ENCODE data around the gene FN1. TPM values are rescaled to one million over a fixed set of nuclear protein-coding genes. Genes with fewer than 3 reads are reported as not detected.

The FN1 gene
- total RNA-seq, 4 donors from 2014 or later: 89.6 to 220 (median 177) TPM

- no peak for DNase-seq (ENCODE audit: low spot score)
- ATAC-seq (ENCODE audit: low FRiP score): no peak
- no peak for TF ChIP-seq CTCF (IDR thresholded peaks at IDR 0.05)
Observed at GRCh38 chr2:215382480-215382879, 53.4 kb downstream of the FN1 start.

- DNase-seq (ENCODE audit: low spot score) (no peak), ATAC-seq (ENCODE audit: low FRiP score) (no peak)
- no peak for TF ChIP-seq CTCF (IDR thresholded peaks at IDR 0.05)
Observed at GRCh38 chr2:215382011-215382410, 53.9 kb downstream of the FN1 start.

- no peak for ATAC-seq (ENCODE audit: low FRiP score)
- no peak for TF ChIP-seq CTCF (IDR thresholded peaks at IDR 0.05)
- DNase-seq (ENCODE audit: low spot score): no peak
Observed at GRCh38 chr2:215380699-215381098, 55.2 kb downstream of the FN1 start.

- TF ChIP-seq CTCF (IDR thresholded peaks at IDR 0.05): no peak
- DNase-seq (ENCODE audit: low spot score) (no peak), ATAC-seq (ENCODE audit: low FRiP score) (no peak)
Observed at GRCh38 chr2:215379948-215380347, 55.9 kb downstream of the FN1 start.

GRCh38 chr2:215379039-215379438, 56.8 kb downstream of the FN1 start:
- ATAC-seq (ENCODE audit: low FRiP score) (no peak), DNase-seq (ENCODE audit: low spot score) (no peak)
- TF ChIP-seq CTCF (IDR thresholded peaks at IDR 0.05): no peak

GRCh38 chr2:215378045-215378444, 57.8 kb downstream of the FN1 start:
- DNase-seq (ENCODE audit: low spot score): no peak
- no peak for ATAC-seq (ENCODE audit: low FRiP score)
- TF ChIP-seq CTCF (IDR thresholded peaks at IDR 0.05): no peak

GRCh38 chr2:215377283-215377682, 58.6 kb downstream of the FN1 start:
- DNase-seq (ENCODE audit: low spot score) (no peak), ATAC-seq (ENCODE audit: low FRiP score) (no peak)
- TF ChIP-seq CTCF (IDR thresholded peaks at IDR 0.05): no peak

All from omental fat pad (tissue), 4 donors.